OCI-LY3 (cell line): ENCODE results near the gene ATG101.
"Not testable (repeated sequence)": the region's sequence is repeated elsewhere in the genome, so short reads cannot be mapped to it uniquely, and the experiment has no call there.

ENCODE experiments used
- EZH2phosphoT487 ChIP-seq: fragments of 200-600 bp; shearing (Covaris generic); IDR thresholded peaks from 2 replicates; pipeline ENCODE4 v1.6.1; 2018; ENCODE audit warnings: antibody characterized with exemption, mixed run types, low read depth
- TF ChIP-seq, protein P1 (sequence below): fragments of 200-600, 300-600 bp; sonication (generic); IDR thresholded peaks from 2 replicates; pipeline ENCODE4 v1.5.1; 2014; ENCODE audit warnings: antibody characterized with exemption, low read length, low read depth

DNA sequence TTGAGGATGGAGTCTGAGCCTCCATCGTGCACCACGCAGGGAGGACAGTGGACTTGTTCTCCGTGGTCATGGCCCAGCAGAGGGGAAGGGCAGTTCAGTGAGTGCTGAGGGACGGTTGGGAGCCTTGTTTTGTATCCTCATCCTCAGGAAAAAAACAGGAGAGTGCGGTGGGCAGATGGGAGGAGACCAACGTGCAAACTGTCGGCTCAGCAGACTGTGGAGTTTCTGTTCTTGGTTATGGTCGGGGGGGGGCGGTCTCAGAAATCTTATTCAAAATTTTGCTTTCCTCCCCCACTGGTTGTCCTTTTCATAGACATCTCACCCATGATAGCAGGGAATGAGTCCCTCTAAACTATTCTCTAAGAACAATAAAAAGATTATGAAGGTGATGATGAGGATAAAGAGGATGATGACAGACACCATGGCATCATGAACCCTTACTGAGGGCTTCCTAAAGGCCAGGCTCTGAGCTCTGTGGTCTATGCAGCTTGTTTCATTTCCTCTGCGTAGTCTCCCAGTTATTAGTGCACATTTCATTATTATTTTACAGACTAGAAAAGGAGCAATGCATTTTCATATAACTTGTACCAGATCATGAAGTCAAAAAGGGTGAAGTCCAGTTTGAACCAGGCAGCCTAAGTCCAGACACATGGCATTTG is 34.8 kb downstream of the ATG101 start:
- TF ChIP-seq, protein P1, sequence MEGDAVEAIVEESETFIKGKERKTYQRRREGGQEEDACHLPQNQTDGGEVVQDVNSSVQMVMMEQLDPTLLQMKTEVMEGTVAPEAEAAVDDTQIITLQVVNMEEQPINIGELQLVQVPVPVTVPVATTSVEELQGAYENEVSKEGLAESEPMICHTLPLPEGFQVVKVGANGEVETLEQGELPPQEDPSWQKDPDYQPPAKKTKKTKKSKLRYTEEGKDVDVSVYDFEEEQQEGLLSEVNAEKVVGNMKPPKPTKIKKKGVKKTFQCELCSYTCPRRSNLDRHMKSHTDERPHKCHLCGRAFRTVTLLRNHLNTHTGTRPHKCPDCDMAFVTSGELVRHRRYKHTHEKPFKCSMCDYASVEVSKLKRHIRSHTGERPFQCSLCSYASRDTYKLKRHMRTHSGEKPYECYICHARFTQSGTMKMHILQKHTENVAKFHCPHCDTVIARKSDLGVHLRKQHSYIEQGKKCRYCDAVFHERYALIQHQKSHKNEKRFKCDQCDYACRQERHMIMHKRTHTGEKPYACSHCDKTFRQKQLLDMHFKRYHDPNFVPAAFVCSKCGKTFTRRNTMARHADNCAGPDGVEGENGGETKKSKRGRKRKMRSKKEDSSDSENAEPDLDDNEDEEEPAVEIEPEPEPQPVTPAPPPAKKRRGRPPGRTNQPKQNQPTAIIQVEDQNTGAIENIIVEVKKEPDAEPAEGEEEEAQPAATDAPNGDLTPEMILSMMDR = not testable (repeated sequence)
- not testable (repeated sequence) for TF ChIP-seq EZH2phosphoT487
